Neural cell (in vitro differentiated cells): ENCODE data around the gene PABPC4L. TPM values are rescaled to one million over a fixed set of nuclear protein-coding genes. Genes with fewer than 3 reads are reported as not detected.

Source experiments
- H2AFZ ChIP-seq: fragments of 200-600, 300-800 bp; sonication (generic), shearing (Covaris generic); 2 replicates; pipeline ENCODE4 v1.6.0; 2014; ENCODE audit warnings: low read depth, mild to moderate bottlenecking, antibody characterized with exemption, low read length, moderate library complexity
- H3F3A ChIP-seq: fragments of 200-600 bp; shearing (Covaris generic); 2 replicates; pipeline ENCODE4 v1.6.1; 2016; ENCODE audit warnings: mild to moderate bottlenecking, moderate library complexity, mixed read lengths, antibody characterized with exemption, low read length; ENCODE audit not compliant: insufficient read depth, poor library complexity, severe bottlenecking
- H3K27ac ChIP-seq: fragments of 200-600, 300-800 bp; sonication (generic), shearing (Covaris generic); 2 replicates; pipeline ENCODE4 v1.5.1; 2014; ENCODE audit warnings: mild to moderate bottlenecking, low read length, moderate library complexity
- H3K27me3 ChIP-seq: fragments of 300-800, 200-600 bp; sonication (generic), shearing (Covaris generic); 2 replicates; pipeline ENCODE4 v1.6.0; 2014; ENCODE audit warnings: mild to moderate bottlenecking, low read depth, low read length, moderate library complexity; ENCODE audit not compliant: insufficient read depth
- H3K36me3 ChIP-seq: fragments of 300-800, 200-600 bp; sonication (generic), shearing (Covaris generic); 2 replicates; pipeline ENCODE4 v1.5.1; 2014; ENCODE audit warnings: mild to moderate bottlenecking, antibody characterized with exemption, low read length, moderate library complexity; ENCODE audit not compliant: insufficient read depth
- H3K4me2 ChIP-seq: fragments of 300-800, 200-600 bp; sonication (generic), shearing (Covaris generic); 2 replicates; pipeline ENCODE4 v1.6.0; 2014; ENCODE audit warnings: mild to moderate bottlenecking, low read length
- H3K4me3 ChIP-seq: fragments of 300-800, 200-600 bp; sonication (generic), shearing (Covaris generic); 2 replicates; pipeline ENCODE4 v1.5.1; 2014; ENCODE audit warnings: mild to moderate bottlenecking, low read length, moderate library complexity
- H3K79me2 ChIP-seq: fragments of 200-600 bp; shearing (Covaris generic); replicated peaks from 2 replicates; pipeline ENCODE4 v1.6.0; 2014; ENCODE audit warnings: mild to moderate bottlenecking, low read length, moderate library complexity; ENCODE audit not compliant: insufficient read depth
- H3K9ac ChIP-seq: fragments of 300-800, 200-600 bp; sonication (generic), shearing (Covaris generic); 2 replicates; pipeline ENCODE4 v1.6.1; 2016; ENCODE audit warnings: mild to moderate bottlenecking, low read length, mixed read lengths
- H3K9me2 ChIP-seq: fragments of 200-600 bp; shearing (Covaris generic); 2 replicates; pipeline ENCODE4 v1.6.1; 2016; ENCODE audit warnings: mild to moderate bottlenecking, low read length, mixed read lengths; ENCODE audit not compliant: insufficient read depth
- H3K9me3 ChIP-seq: fragments of 200-600, 300-800 bp; sonication (generic), shearing (Covaris generic); 2 replicates; pipeline ENCODE4 v1.6.1; 2016; ENCODE audit warnings: mild to moderate bottlenecking, mixed run types, low read length, moderate library complexity, mixed read lengths
- H4K20me1 ChIP-seq: fragments of 200-600 bp; shearing (Covaris generic); 2 replicates; pipeline ENCODE4 v1.6.1; 2016; ENCODE audit warnings: mild to moderate bottlenecking, mixed run types; ENCODE audit not compliant: insufficient read depth
- CTCF ChIP-seq: fragments of 450-650 bp; IDR thresholded peaks from 2 replicates; pipeline ENCODE4 v1.5.1; 2014; ENCODE audit warnings: antibody characterized with exemption, mild to moderate bottlenecking, moderate library complexity; ENCODE audit not compliant: poor library complexity, severe bottlenecking
- EP300 ChIP-seq: fragments of 450-650 bp; conservative IDR thresholded peaks from 2 replicates; pipeline ENCODE4 v1.6.1; 2014; ENCODE audit warnings: antibody characterized with exemption, mild to moderate bottlenecking, moderate library complexity; ENCODE audit not compliant: poor library complexity, severe bottlenecking
- EZH2 ChIP-seq: fragments of 200-600, 300-800 bp; shearing (Covaris generic), sonication (generic); IDR thresholded peaks from 2 replicates; pipeline ENCODE4 v1.6.1; 2014; ENCODE audit warnings: antibody characterized with exemption, low read length, borderline replicate concordance, mild to moderate bottlenecking; ENCODE audit not compliant: insufficient read depth, poor library complexity, severe bottlenecking
- MXI1 ChIP-seq: fragments of 450-650 bp; conservative IDR thresholded peaks from 2 replicates; pipeline ENCODE4 v1.6.1; 2014; ENCODE audit warnings: antibody characterized with exemption, mild to moderate bottlenecking; ENCODE audit not compliant: poor library complexity, severe bottlenecking
- POLR2AphosphoS5 ChIP-seq: IDR thresholded peaks from 2 replicates; pipeline ENCODE4 v1.6.1; 2012
- RAD21 ChIP-seq: fragments of 450-650 bp; conservative IDR thresholded peaks from 2 replicates; pipeline ENCODE4 v1.6.1; 2014; ENCODE audit warnings: antibody characterized with exemption, mild to moderate bottlenecking, moderate library complexity
- REST ChIP-seq: IDR thresholded peaks from 2 replicates; pipeline ENCODE4 v1.6.1; 2012; ENCODE audit warnings: borderline replicate concordance
- SMC3 ChIP-seq: fragments of 450-650 bp; conservative IDR thresholded peaks from 2 replicates; pipeline ENCODE4 v1.6.1; 2014; ENCODE audit warnings: antibody characterized with exemption, mild to moderate bottlenecking, moderate library complexity; ENCODE audit not compliant: poor library complexity
- TAF1 ChIP-seq: IDR thresholded peaks from 2 replicates; pipeline ENCODE4 v1.6.1; 2012; ENCODE audit warnings: low read depth
- polyA plus RNA-seq: library from polyadenylated mRNA; depleted of rRNA; stranded (reverse); fragments of >200 nt; gene quantifications from 2 replicates; pipeline ENCODE4 v1.2.3, GENCODE V29; 2014

PABPC4L gene
- polyA plus RNA-seq, 1 donor from 2014 or later: not detected

- no peak for TF ChIP-seq SMC3
- no peak for TF ChIP-seq CTCF
- no peak overlapping the region for H3K4me2 ChIP-seq
- no peaks in the 10 kb centered on the region for H4K20me1 ChIP-seq
- no peaks in the 10 kb centered on the region for H3F3A ChIP-seq
- no peaks in the 10 kb centered on the region for H3K27me3 ChIP-seq
- no peak overlapping the region for H2AFZ ChIP-seq
- H3K9me2 ChIP-seq: no peaks in the 10 kb centered on the region
- H3K27ac ChIP-seq: no peak overlapping the region
- no peak overlapping the region for H3K4me3 ChIP-seq
- H3K36me3 ChIP-seq: no peaks in the 10 kb centered on the region
- H3K9me3 ChIP-seq: no peaks in the 10 kb centered on the region
- no peak overlapping the region for H3K9ac ChIP-seq
- no peaks in the 10 kb centered on the region for H3K79me2 ChIP-seq
Measured at GRCh38 chr4:134243742-134244713, 42.4 kb upstream of the PABPC4L start.

- H3K9me3 ChIP-seq: no peaks in the 10 kb centered on the region
- no peaks in the 10 kb centered on the region for H3K9me2 ChIP-seq
- H3K4me3 ChIP-seq: no peak overlapping the region
- H2AFZ ChIP-seq: no peak overlapping the region
- no peak for TF ChIP-seq RAD21
- no peak for TF ChIP-seq SMC3
- no peak for TF ChIP-seq TAF1
- TF ChIP-seq POLR2AphosphoS5: no peak
- no peak for TF ChIP-seq CTCF
- TF ChIP-seq MXI1: no peak
- TF ChIP-seq EP300: no peak
- no peak for TF ChIP-seq EZH2
- no peak for TF ChIP-seq REST
- no peaks in the 10 kb centered on the region for H4K20me1 ChIP-seq
- no peaks in the 10 kb centered on the region for H3K27me3 ChIP-seq
- no peak overlapping the region for H3K9ac ChIP-seq
- H3K79me2 ChIP-seq: no peaks in the 10 kb centered on the region
- no peaks in the 10 kb centered on the region for H3K36me3 ChIP-seq
- H3F3A ChIP-seq: no peaks in the 10 kb centered on the region
- H3K4me2 ChIP-seq: no peak overlapping the region
- H3K27ac ChIP-seq: no peak overlapping the region
Measured at GRCh38 chr4:134219043-134219442, 17.5 kb upstream of the PABPC4L start.
